Measurements from ENCODE around the gene MRPL37. TPM values are rescaled to one million over a fixed set of nuclear protein-coding genes. Genes with fewer than 3 reads are reported as not detected.
A peak's percentile ranks its signal among the peaks of the same experiment; 100 is the strongest.

The MRPL37 gene
- total and polyA plus RNA-seq, 2 donors (not counting 1 experiment from before 2014, with no cell fraction given) = 9.6 to 37.0 TPM

- ChIA-PET POLR2A (no interaction called here), CTCF (no interaction called here)
- Histone ChIP-seq H3K36me3 (replicated peaks in 1 of 2; ENCODE audit: control extremely low read depth in 1 of 2, control insufficient read depth in 1 of 2, extremely low read depth in 1 of 2, insufficient read depth in 2 of 2, low read length in 1 of 2) (peaks cover 2 to 63% of the 10 kb centered on the region in 2 experiments), H3K9me3 (ENCODE audit: control extremely low read depth in 1 of 3, control insufficient read depth in 2 of 3, insufficient read depth in 1 of 3, low read length in 2 of 3) (no peaks in the 10 kb centered on the region), H3K27me3 (replicated peaks in 1 of 4; ENCODE audit: control extremely low read depth in 1 of 4, control insufficient read depth in 3 of 4, insufficient read depth in 4 of 4, low read length in 3 of 4) (no peaks in the 10 kb centered on the region), H3K4me2 (replicated peaks; ENCODE audit: low read depth, low read length, poor library complexity, severe bottlenecking) (no peak overlapping the region), H3K4me1 (ENCODE audit: control insufficient read depth in 2 of 2, insufficient read depth in 2 of 2, low read length in 2 of 2) (no peaks in the 10 kb centered on the region), H4K20me1 (ENCODE audit: control insufficient read depth, insufficient read depth, low read length, poor library complexity, severe bottlenecking) (no peaks in the 10 kb centered on the region), H3K4me3 (ENCODE audit: control extremely low read depth in 1 of 5, extremely low read depth in 1 of 5, insufficient read depth in 1 of 5, low read depth in 2 of 5, low read length in 4 of 5) (no peak overlapping the region), H2AFZ (ENCODE audit: insufficient read depth, low read depth, low read length, poor library complexity, severe bottlenecking) (no peak overlapping the region), H3K9ac (ENCODE audit: low read length) (no peak overlapping the region), H3K79me2 (ENCODE audit: control insufficient read depth, insufficient read depth, low read length) (no peaks in the 10 kb centered on the region), H3K27ac (ENCODE audit: low read length in 2 of 2) (no peak overlapping the region)
- Mint-ChIP-seq H3K4me1 (no peaks in the 10 kb centered on the region), H3K27ac (peak overlapping the region; percentile 35), H3K4me3 (no peak overlapping the region), H3K27me3 (no peaks in the 10 kb centered on the region), H3K9me3 (ENCODE audit: insufficient read depth) (no peaks in the 10 kb centered on the region)
- TF ChIP-seq EZH2 (IDR thresholded peaks at IDR 0.05; ENCODE audit: borderline replicate concordance, insufficient read depth, low read depth, low read length, poor library complexity, severe bottlenecking) (no peak), CTCF (IDR thresholded peaks at IDR 0.05) (no peak)
- DNase-seq = no peak
- intact Hi-C loops (cut with micrococcal nuclease) = no loop called here
- WGBS (ENCODE audit: insufficient coverage) = 94% methylated on average over 8 of the region's 11 CpGs
- ATAC-seq (ENCODE audit: low read depth) = no peak
Measured at GRCh38 chr1:54218883-54219687, 19.1 kb downstream of the MRPL37 start.

GRCh38 chr1:54219688-54220003 lies 19.7 kb downstream of the MRPL37 start:
- ChIA-PET CTCF (no interaction called here), POLR2A (no interaction called here)
- Histone ChIP-seq H3K4me3 (ENCODE audit: control extremely low read depth in 1 of 5, extremely low read depth in 1 of 5, insufficient read depth in 1 of 5, low read depth in 2 of 5, low read length in 4 of 5) (no peak overlapping the region), H3K27me3 (replicated peaks in 1 of 4; ENCODE audit: control extremely low read depth in 1 of 4, control insufficient read depth in 3 of 4, insufficient read depth in 4 of 4, low read length in 3 of 4) (no peaks in the 10 kb centered on the region), H2AFZ (ENCODE audit: insufficient read depth, low read depth, low read length, poor library complexity, severe bottlenecking) (no peak overlapping the region), H3K27ac (ENCODE audit: low read length in 2 of 2) (no peak overlapping the region), H3K9ac (ENCODE audit: low read length) (no peak overlapping the region), H4K20me1 (ENCODE audit: control insufficient read depth, insufficient read depth, low read length, poor library complexity, severe bottlenecking) (no peaks in the 10 kb centered on the region), H3K9me3 (ENCODE audit: control extremely low read depth in 1 of 3, control insufficient read depth in 2 of 3, insufficient read depth in 1 of 3, low read length in 2 of 3) (no peaks in the 10 kb centered on the region), H3K36me3 (replicated peaks in 1 of 2; ENCODE audit: control extremely low read depth in 1 of 2, control insufficient read depth in 1 of 2, extremely low read depth in 1 of 2, insufficient read depth in 2 of 2, low read length in 1 of 2) (peaks cover 0 to 58% of the 10 kb centered on the region in 2 experiments), H3K4me1 (ENCODE audit: control insufficient read depth in 2 of 2, insufficient read depth in 2 of 2, low read length in 2 of 2) (no peaks in the 10 kb centered on the region), H3K79me2 (ENCODE audit: control insufficient read depth, insufficient read depth, low read length) (no peaks in the 10 kb centered on the region), H3K4me2 (replicated peaks; ENCODE audit: low read depth, low read length, poor library complexity, severe bottlenecking) (no peak overlapping the region)
- intact Hi-C loops (cut with micrococcal nuclease) = no loop called here
- Mint-ChIP-seq H3K27me3 (no peaks in the 10 kb centered on the region), H3K4me3 (no peak overlapping the region), H3K4me1 (no peaks in the 10 kb centered on the region), H3K27ac (peak overlapping the region; percentile 35), H3K9me3 (ENCODE audit: insufficient read depth) (no peaks in the 10 kb centered on the region)
- no peak for DNase-seq
- TF ChIP-seq CTCF (IDR thresholded peaks at IDR 0.05) (no peak), EZH2 (IDR thresholded peaks at IDR 0.05; ENCODE audit: borderline replicate concordance, insufficient read depth, low read depth, low read length, poor library complexity, severe bottlenecking) (no peak)
- no peak for ATAC-seq (ENCODE audit: low read depth)
- 100% methylated on average over 2 of the region's 3 CpGs for WGBS (ENCODE audit: insufficient coverage)
